Caki2 (cell line): Measurements from ENCODE around the gene CNTF. TPM values are rescaled to one million over a fixed set of nuclear protein-coding genes. Genes with fewer than 3 reads are reported as not detected.

Source experiments
- DNase-seq: peaks from one replicate; pipeline ENCODE4 v3.0.0-alpha.2; 2015; ENCODE audit warnings: low read depth
- in situ Hi-C: cut with HindIII; loops from 2 replicates; pipeline ENCODE4 v1.10.0; 2016; ENCODE audit warnings: low sequenced_read_pairs, low pct_unique_long_range_greater_than_20kb, mixed read lengths
- total RNA-seq: library from RNA; depleted of rRNA; stranded (reverse); fragments of >200 nt; shearing (Covaris generic); gene quantifications from 2 replicates; pipeline ENCODE4 v1.2.3, GENCODE V29; 2014; ENCODE audit warnings: low replicate concordance

CNTF gene
- total RNA-seq, 1 experiment from 2014 or later: 0.44 TPM

DNA sequence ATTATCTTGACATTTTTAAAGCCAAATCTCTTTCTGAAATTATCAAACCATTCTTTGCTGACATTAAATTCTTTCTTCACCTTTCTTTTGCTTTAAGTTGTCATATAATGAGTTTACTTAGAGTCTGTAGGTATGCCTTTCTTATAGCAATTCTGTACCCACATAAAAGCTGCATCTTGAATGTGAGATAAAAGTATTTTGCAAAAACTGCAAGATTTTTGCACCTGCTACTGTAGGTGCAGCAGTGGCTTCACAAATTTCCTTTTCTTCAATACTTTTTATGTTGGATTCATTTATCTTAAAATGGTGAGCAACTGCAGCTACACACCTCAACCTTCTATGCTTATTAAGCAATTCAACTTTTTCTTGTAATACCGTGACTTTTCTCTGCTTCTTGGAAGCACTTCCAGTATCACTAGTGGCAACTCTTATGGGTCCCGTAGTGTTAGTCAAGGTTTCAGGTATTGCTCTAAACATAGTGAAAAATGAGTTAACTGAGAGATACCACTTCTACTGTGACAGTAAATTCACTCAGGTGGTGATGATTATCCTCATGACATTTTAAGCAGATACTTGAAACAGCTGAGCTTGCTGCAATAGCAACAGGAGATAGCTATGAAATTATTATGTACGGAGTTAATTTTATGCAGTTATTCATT is 24.9 kb upstream of the CNTF start:
- no peak for DNase-seq
- in situ Hi-C loops: no loop called here

DNA sequence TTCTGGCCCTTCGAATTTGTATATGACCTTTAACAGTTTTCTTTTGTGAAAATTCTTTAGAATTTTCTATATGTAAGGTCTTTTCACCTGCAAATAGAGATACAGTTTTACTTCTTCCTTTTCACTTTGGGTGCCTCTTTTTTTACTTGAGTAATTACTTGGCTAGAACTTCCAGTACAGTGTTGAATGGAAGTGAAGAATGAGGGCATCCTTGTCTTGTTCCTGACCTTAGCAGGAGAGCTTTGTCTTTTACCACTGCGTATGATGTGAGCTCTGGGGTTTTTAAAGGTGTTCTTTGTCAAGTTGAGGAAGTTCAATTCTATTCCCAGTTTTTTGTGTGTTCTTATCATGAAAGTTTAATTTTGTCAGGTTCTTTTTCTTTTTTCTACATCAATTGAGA is 22.0 kb upstream of the CNTF start:
- in situ Hi-C loops: no loop called here
- DNase-seq: no peak

DNA sequence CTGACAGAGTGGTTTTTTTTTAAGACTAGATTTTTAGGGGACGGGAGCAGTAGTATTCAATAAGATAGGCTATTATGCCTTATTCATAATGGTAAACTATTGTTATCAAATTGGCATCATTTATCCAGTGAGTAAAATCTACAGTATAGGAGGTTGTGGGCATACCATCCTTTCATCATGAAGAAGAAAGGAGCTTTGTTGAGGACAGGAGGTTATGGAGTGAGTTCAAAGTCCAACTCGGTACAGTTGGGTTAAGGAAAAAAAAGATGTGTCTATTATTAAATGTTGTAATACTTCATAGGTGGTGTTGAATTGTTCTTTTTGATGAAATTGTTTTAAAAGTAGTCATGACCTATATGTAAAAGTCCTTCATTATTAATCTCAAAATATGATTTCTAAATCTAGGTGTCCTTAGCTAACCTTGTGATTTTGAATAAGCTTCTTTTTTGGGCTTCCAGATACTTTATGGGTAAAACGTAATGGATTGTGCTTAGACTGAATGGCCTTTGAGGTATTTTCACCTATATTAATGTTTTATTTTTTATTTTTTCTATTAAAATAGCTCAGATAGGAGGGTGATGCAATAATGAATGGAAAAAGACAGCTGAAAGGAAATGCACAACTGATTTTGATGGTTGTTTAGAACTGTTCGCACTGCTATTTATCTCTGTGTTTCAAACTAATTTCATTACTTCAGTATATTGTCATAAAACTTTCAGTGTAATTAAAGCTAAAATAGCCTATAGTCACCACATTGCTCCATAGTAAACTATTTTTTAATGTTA is 15.3 kb upstream of the CNTF start:
- in situ Hi-C loops: no loop called here
- no peak for DNase-seq

DNA sequence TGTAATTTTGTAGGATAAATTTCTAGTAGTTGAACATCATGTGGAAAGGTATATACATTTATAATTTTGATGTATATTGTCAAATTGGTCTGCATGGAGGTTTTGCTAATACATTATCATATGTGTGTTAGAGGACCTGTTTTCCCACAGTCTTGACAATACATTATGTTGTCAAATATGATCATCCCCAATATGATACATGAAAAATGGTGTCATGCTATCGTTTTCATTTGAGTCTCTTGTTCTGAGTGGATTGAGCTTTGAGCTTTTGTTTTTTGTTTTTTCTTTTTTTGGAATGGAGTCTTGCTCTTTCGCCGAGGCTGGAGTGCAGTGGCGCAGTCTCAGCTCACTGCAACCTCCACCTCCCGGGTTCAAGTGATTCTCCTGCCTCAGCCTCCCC is 14.1 kb upstream of the CNTF start:
- in situ Hi-C loops: no loop called here
- DNase-seq: no peak

DNA sequence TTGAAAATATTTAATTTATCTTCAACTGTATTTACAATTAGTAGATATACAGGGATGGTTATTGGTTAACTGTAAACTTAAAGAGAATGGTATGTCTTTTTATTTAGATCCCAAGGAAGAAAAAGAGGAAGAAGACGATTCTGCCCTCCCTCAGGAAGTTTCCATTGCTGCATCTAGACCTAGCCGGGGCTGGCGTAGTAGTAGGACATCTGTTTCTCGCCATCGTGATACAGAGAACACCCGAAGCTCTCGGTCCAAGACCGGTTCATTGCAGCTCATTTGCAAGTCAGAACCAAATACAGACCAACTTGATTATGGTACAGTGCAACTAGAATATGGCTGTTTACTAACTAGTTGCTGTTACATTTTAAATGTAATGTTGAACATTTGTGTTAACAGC is 12.7 kb upstream of the CNTF start:
- in situ Hi-C loops: no loop called here
- DNase-seq: no peak

DNA sequence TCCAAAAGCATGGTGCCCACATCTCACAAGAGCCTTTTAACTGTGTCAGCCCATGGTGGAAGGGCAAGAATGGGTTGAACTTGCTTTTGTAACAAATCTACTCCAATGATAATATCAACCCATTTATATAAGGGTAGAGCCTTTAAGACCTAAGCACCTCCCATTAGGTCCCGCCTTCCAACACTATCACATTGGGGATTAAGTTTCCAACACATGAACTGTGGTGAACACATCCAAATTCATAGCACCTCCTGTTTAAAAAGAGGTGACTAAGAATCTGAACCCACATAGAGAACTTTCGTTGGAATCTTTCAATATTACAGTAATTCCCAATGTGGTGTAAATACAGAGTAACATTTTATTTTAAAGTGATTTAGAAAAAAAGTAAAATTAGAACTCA is 9.2 kb upstream of the CNTF start:
- in situ Hi-C loops: no loop called here
- DNase-seq: no peak

DNA sequence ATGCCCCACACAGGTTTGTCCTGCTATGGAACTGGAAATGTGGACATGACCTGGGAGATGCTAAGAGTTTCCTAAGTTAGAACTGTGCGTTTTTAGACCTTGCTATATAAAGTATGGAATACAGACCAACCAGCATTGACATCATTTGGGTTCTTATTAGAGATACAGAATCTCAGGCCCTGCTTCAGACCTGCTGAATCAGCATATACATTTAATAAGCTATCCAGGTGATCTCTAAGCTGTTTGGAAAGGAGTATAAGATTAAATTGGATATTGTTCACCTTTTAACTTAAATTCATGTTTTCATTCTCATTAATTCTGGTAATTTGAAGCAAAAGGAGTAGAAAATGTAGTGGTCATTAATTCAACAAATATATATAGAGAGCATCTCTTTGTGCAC is 6.9 kb upstream of the CNTF start:
- in situ Hi-C loops: no loop called here

DNA sequence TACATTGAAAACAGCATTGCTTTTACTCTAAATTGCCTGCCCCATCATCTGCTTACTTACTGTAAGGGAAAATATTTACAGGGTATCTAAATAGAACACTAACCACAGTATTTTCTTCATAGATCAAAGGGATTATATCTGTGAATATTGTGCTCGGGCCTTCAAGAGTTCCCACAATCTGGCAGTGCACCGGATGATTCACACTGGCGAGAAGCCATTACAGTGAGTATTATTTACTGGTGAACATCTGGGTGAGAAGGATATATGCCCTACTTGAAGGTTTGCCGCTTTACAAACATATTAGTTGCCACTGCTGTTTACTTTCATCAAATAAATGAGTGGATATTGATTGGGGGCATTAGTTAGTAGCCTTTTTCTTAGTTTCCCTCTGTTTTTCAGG is 5.9 kb upstream of the CNTF start:
- in situ Hi-C loops: no loop called here
- DNase-seq: no peak

More for the DNA sequence above, 6.9 kb upstream of the CNTF start:
- DNase-seq: no peak

DNA sequence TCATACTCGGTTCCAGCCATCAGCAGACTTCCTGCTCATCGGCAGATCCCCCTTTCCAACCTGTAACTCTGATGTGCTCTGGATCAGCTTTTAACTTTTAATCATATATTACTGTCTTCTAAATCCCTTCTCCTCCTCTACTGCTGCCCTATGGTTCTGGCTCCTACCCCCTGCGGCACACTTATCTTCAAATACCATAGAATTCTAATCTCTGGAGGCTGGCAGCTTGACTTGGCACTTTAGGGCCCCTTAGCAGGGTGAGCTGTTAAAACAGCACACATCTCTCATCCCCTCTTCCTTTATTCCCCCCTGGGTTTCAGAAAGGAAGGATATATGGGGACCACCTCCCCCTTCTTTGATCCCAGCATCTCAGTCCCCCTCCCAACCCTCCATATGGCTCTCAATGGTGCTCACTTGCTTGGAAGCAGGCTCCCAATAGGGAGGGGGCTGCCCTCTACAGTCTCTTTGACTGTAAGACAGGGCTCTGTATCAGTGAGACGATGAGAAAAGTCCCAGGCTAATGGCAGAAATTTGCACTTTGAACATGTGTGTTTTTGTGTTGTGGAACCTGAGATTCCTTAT is 4.4 kb upstream of the CNTF start:
- no peak for DNase-seq
- in situ Hi-C loops: no loop called here

DNA sequence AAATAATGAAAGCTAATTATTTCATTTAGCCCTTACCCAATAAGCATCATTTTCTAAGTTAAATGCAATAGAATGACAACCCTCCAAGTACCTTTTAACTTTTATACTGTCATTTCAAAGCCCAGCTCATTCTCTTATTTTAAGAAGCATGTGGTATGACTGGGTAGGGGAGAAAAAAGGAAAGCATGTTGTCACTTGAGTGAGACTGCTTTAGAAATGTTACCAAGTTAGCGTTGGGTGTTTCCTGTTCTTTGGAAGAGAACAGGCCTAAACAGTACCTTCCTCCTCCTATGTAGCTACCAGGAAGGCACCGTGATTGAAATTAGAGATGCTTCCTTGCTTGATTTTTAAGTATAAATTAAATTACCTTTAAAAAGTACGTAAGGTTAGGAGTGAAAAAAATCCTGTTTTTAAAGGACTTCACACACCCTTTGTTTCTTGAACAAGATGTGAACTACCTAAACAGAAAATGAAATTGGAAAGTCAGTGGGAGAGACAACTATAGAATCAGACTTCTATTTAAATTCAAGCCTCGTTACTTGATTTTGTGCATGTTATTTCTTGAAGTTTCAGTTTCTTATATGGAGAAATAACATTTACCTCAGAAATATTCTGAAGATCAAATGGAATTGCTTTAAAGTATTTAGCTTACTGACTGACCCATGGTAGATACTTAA is 741 bp upstream of the CNTF start:
- in situ Hi-C loops: no loop called here
- no peak for DNase-seq

DNA sequence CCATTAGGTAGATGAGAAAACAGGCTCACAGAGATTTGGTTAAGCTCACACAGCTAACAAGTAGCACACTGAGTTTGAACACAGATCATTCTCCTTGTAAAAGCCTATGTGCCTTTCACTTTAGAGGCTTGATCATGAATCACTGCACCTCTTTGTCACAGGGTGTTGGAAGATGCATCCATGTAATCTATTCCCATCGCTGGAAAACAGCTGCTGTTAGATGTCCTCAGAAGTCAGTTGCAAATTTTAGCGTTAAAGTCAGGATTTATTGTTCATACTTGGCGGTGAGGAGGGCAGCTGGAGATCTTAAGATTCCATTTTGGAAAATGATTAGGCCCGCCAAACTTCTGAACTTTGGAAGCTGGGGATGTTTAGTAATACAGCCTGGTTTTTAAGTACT is 2.6 kb downstream of the CNTF start:
- no peak for DNase-seq
- in situ Hi-C loops: no loop called here

DNA sequence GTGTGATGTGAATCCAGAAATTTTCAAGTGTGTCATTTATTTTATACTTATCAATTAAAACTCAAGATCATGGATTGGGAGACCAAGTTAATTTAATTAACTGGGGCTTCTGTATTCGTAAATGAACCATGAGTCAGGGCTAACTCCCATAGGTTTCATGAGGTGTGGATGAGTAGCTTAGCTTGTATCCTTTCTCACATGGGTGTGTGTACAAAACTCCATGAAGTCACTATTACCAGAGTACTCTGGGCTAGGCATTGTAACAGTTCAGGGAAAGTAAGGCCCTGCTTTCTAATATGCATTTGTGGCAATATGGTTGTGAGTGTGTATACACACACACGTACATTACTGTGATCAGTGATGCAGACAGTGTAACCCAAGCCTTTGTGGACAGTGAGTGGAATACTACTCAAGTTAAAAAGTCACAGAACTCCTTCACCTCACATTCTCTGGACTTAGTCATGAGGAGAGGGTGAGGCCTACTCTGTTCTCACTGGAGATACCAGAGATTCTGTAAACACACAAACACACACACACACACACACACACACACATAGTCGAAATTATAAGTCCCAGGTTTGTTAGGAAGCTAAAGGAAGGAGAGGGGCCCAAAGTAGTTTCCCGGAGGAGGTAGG is 3.5 kb downstream of the CNTF start:
- in situ Hi-C loops: no loop called here
- DNase-seq: peak; percentile 83

DNA sequence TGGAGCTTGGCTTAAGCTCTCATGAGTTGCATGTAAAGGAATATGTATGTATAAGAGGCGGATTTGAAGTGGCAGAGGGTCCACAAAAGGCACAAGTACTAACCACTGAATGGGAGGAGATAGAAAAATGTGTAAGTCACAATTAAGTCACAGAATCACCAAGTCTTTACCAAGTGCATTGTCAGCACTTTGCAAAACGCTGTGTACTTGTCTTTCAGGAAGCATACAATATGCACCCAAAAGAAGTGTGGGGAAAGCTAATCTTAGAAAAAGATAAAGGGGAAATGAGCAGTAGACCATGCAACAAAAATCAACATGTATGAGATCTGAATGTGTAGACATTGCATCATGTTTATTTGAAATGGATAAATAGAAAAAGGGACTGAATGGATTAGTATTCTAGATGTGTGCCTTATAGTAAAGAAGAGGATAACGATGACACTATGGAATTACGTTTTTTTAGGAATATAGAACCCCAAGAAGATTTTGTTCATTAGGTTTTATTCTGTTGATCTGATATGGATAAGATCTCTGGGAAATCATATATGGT is 4.5 kb downstream of the CNTF start:
- in situ Hi-C loops: no loop called here
- no peak for DNase-seq

DNA sequence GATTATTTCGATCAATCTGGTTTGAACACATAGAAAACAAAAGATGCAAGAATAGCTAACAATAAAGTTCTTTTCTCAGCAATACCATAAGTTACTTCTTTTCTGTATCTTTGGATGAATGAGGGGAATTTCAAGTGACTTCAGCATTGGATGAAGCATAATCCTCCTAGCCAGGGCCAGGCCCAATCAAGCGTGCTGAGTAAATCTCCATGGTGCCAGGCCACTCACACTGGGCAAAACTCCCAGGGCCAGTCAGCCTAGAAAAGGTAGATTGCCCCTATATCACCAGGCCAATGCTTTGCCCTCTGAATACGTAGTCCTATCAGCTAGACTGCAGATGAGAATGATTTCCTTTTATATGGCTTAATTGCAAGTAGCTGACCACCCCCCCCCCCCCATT is 6.0 kb downstream of the CNTF start:
- DNase-seq: peak; percentile 65
- in situ Hi-C loops: no loop called here

DNA sequence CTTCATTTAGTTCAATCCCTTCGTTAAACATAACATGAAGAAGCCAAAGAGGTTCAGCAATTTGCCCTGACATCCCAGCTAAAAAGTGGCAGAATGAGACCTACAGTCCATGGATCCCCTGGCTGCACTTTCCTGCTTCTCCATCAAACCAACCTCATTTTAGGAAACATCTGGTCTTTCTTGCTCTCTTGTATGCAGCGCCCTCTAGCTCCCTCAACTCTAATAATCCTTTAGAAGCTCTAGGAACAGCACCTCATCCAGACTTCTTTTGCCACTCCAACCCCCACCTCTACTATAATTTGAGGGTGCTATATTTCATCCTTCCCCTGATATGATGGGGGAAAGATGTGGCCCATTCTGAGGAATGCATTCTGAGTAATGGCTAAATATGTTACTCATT is 7.4 kb downstream of the CNTF start:
- in situ Hi-C loops: no loop called here
- DNase-seq: peak; percentile 28

DNA sequence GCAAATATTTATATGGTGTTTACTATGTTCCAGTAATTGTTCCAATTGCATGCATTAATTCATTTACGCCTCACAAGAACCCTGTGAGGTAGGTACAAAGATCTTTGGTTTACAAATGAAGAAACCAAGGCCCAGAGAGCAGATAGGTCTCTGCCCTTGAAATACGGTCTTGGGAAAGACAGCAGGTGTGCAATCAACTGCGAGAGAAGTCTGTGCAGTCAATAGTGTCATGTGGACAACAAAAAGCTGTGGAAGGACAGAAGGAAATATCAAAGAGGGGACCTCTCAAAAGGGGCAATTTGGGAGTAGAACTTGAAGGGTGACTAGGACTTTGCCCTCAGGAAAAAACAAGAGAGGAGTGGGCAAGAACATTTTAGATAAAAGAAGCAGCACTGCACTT is 8.9 kb downstream of the CNTF start:
- in situ Hi-C loops: no loop called here

DNA sequence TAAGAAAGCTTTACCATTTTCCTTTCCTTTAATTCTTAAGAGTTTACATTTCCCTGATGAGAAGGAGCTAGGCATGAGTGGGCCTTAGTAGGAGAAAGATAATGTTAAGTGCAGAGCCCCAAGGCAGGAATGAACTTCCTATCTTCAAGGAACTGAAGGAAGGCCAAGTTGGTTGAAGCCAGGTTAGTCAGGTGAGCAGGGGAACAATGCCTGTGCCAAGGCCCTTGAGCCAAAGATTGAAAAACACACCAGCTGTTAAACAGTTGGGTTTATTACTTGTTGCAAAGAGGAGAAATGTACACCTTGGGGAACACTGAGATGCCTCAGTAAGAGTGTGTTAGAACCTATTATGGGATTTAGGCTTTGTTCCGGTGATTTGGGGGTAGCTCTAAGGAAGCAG is 10.0 kb downstream of the CNTF start:
- in situ Hi-C loops: no loop called here

More for the DNA sequence above, 8.9 kb downstream of the CNTF start:
- no peak for DNase-seq

DNA sequence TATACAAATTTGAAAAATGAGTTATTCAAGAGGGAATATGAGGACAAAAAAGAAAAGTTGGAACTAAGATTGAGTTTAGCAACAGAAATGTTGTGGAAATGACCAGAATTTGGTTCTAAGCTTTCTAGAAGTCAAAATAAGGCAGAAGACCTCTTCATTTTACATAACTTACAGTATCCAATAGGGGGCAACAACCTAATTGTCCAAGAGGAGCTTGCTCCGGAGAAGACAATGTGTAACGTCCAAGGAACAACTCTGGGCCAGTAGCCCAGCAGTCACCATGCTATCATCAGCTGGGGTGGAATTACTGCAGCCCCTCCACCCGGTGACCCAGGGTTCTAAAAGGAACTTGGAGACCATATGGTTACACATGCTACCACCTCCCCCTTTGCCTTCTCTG is 14.1 kb downstream of the CNTF start:
- in situ Hi-C loops: no loop called here
- no peak for DNase-seq

More for the DNA sequence above, 10.0 kb downstream of the CNTF start:
- no peak for DNase-seq
